Activated T-helper 17 cell treated with anti-CD3 and anti-CD28 coated beads, Interleukin-2, amount 50 U/mL, for 72 hours (primary cell): Measurements from ENCODE around the gene EML1. TPM values are rescaled to one million over a fixed set of nuclear protein-coding genes. Genes with fewer than 3 reads are reported as not detected.
"Not testable (repeated sequence)": the region's sequence is repeated elsewhere in the genome, so short reads cannot be mapped to it uniquely, and the experiment has no call there.

Source experiments
- ATAC-seq: fragments of 150-1000 bp; cut with Tn5 transposase; replicated peaks from 2 replicates; pipeline ENCODE4 v1.10.0; 2021; ENCODE audit warnings: mild to moderate bottlenecking, moderate library complexity
- H3K27ac Mint-ChIP-seq: one replicate; pipeline ENCODE4 v1.8.0; 2022; ENCODE audit warnings: mixed read lengths
- H3K27me3 Mint-ChIP-seq: one replicate; pipeline ENCODE4 v1.8.0; 2022; ENCODE audit warnings: mixed read lengths
- H3K36me3 Mint-ChIP-seq: one replicate; pipeline ENCODE4 v1.8.0; 2022; ENCODE audit warnings: low read depth, mild to moderate bottlenecking, mixed read lengths
- H3K4me1 Mint-ChIP-seq: one replicate; pipeline ENCODE4 v1.8.0; 2022; ENCODE audit warnings: mixed read lengths
- H3K4me3 Mint-ChIP-seq: one replicate; pipeline ENCODE4 v1.8.0; 2022; ENCODE audit warnings: mild to moderate bottlenecking, mixed read lengths
- H3K9me3 Mint-ChIP-seq: one replicate; pipeline ENCODE4 v1.8.0; 2022; ENCODE audit warnings: mixed read lengths
- total RNA-seq, 2 donors: library from RNA; stranded (reverse); gene quantifications; one replicate each; pipeline ENCODE4 v1.2.3, GENCODE V29; 2022

Gene EML1
- total RNA-seq, 2 donors from 2014 or later = 0.54 to 3.6 TPM

DNA sequence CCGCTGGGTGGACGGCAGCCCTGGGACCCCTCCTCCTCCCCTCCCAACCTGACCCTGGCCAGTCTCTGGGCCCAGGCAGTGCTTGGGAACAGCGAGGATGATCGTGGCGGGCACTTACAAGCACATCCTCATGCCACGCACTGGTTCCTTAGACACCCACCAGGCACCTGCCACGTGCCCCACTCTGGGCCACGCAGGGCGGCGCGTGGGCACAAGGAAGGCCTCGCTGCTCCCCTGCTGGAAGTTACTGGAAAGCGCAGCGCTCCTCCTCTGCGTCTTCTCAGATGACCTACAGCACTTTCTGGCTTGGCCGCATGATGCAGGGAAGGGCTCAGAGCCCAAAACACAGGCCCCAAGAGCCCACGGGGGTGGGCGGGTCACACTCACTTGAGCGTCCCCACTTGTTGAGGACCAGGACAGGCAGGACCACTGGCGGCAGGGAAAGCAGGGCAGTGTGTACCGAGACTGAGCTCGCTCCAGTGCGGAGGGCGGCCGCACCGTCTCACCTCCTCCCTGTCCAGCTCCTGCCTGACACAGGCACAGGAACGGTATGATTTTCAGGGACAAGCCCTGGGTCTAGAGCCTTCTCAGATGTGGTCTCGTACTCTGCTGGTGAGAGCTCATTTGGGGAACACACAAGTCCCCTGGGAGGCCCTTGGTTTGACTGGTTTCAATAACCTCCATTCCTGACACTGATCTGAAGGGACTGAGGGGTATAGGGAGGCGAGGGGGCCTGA lies 143.7 kb downstream of the EML1 start:
- H3K27me3 Mint-ChIP-seq = peaks cover 6% of the 10 kb centered on the region

DNA sequence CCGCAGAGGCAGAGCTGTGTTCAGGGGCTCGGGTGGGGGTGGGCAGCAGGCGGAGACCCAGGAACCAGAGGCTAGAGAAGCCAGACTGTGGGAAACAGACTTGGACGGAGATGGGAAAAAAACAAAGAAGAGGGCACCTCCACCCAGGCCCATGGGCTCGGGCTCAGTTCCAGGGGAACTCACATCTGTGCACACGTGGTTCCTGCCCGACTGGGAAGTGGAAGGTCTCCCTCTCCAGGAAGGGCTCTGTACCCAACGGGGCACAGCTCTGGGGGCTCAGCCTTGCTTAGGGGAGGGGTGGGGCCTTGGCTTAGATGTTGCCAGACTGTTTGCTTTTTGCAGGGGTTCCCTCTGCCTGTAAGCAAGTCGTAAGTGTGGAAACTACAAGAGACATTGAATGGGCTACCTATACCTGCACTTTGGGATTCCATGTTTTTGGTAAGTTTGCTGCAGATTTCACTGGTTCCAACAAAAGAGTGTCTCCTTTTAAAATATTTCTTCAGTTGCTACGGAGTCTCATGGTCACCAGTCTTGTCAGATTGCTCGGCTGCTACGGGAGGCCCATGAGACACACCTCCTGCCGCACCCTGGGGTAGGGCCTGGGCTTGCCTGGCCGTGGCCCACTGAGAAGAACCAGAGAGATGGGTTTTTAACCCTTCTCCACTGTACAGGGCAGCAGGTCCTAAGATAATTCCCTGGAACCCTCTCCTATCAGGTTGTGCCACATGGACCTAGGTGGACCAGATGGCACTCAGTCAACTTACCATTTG lies 144.4 kb downstream of the EML1 start:
- Mint-ChIP-seq H3K9me3 (no peaks in the 10 kb centered on the region), H3K27ac (no peak overlapping the region), H3K36me3 (no peaks in the 10 kb centered on the region), H3K4me3 (no peak overlapping the region), H3K4me1 (no peaks in the 10 kb centered on the region), H3K27me3 (peaks cover 6% of the 10 kb centered on the region)
- ATAC-seq = no peak

More for the DNA sequence above, 143.7 kb downstream of the EML1 start:
- Mint-ChIP-seq H3K4me1 (no peaks in the 10 kb centered on the region), H3K36me3 (no peaks in the 10 kb centered on the region), H3K27ac (no peak overlapping the region), H3K4me3 (no peak overlapping the region), H3K9me3 (no peaks in the 10 kb centered on the region)
- ATAC-seq = no peak

DNA sequence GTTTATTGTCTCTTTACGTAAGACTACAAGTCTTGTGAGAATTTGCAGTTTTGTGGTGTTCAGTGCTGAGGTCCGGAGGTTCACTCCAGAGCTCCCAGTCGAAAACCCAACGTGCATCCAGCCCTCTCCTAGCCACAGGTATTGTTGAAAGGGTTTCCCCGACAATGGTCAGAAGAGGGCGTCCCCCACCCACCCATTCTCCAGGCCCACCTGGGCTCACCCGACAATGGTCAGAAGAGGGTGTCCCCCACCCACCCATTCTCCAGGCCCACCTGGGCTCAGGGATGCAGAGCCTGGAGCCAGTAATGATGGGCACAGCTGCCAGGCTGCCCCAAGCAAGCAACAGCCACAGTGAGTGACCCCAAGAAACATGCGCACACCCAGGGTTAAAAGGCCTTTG lies 145.2 kb downstream of the EML1 start:
- H3K36me3 Mint-ChIP-seq = no peaks in the 10 kb centered on the region

DNA sequence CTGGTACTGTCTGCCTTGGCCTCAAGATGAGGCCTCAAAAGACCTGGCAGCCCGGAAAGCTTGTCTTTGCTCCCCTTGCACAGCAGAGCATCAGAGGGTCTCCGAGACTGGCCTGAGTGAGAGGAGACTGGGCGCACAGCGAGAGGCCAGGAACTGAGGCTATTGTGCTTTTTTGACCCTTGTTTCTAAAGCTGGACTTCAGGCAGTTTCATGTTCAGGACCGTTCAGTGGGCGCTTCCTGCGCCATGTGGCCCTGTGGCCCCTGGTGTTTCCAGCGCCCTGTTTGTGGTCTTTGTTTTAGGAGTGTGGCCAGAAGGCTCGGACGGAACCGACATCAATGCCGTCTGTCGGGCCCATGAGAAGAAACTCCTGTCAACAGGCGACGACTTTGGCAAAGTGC lies 145.7 kb downstream of the EML1 start:
- H3K9me3 Mint-ChIP-seq = no peaks in the 10 kb centered on the region
- H3K36me3 Mint-ChIP-seq = no peaks in the 10 kb centered on the region
- H3K27ac Mint-ChIP-seq = no peak overlapping the region
- H3K4me3 Mint-ChIP-seq = no peak overlapping the region
- no peak for ATAC-seq
- H3K4me1 Mint-ChIP-seq = no peaks in the 10 kb centered on the region
- peaks cover 2% of the 10 kb centered on the region for H3K27me3 Mint-ChIP-seq

More for the DNA sequence above, 145.2 kb downstream of the EML1 start:
- ATAC-seq = no peak
- H3K27me3 Mint-ChIP-seq = peaks cover 5% of the 10 kb centered on the region
- H3K4me1 Mint-ChIP-seq = no peaks in the 10 kb centered on the region
- no peak overlapping the region for H3K27ac Mint-ChIP-seq
- H3K4me3 Mint-ChIP-seq = no peak overlapping the region
- H3K9me3 Mint-ChIP-seq = no peaks in the 10 kb centered on the region

DNA sequence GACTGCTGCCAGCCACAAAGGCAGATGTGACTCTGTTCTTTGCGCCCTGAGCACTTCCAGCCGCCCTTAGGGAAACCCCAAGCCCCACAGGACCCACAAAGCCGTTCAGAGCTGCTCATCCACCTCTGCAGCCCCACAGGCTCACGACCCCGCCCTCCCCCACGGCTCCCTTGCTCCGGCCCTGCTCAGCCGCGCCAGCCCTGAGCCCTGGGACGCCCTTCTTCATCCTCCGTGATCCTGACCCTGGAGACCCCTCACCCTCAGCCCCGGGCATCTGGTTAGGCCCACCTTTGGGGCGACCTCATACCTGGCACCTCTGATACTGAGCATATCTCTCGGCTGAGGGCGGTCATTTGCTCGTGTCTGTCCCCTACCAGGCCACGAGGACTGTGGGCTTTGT lies 146.2 kb downstream of the EML1 start:
- Mint-ChIP-seq H3K9me3 (no peaks in the 10 kb centered on the region), H3K4me1 (no peaks in the 10 kb centered on the region), H3K4me3 (no peak overlapping the region), H3K27me3 (peaks cover 2% of the 10 kb centered on the region), H3K27ac (no peak overlapping the region), H3K36me3 (no peaks in the 10 kb centered on the region)
- ATAC-seq = no peak

DNA sequence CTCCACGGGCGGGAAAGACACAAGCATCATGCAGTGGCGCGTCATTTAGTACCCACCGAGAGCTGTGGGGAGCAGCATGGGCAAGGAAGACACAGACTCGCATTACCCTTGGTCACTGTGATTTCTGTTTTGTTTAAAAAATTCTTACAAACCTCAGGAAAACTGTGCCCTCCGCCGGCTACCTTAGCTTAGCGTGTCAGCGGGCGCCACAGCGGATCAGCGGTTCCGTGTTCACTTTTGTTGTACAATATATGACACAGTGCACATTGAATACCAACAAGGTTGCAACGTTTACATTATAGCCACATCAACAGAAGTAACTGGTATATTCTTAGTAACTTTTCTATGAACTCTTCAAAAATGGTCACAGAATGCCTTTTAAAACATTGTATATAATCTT lies 146.9 kb downstream of the EML1 start:
- peaks cover 2% of the 10 kb centered on the region for H3K27me3 Mint-ChIP-seq
- H3K4me1 Mint-ChIP-seq = no peaks in the 10 kb centered on the region
- no peak for ATAC-seq
- no peaks in the 10 kb centered on the region for H3K36me3 Mint-ChIP-seq
- H3K4me3 Mint-ChIP-seq = no peak overlapping the region
- H3K27ac Mint-ChIP-seq = no peak overlapping the region
- no peaks in the 10 kb centered on the region for H3K9me3 Mint-ChIP-seq

DNA sequence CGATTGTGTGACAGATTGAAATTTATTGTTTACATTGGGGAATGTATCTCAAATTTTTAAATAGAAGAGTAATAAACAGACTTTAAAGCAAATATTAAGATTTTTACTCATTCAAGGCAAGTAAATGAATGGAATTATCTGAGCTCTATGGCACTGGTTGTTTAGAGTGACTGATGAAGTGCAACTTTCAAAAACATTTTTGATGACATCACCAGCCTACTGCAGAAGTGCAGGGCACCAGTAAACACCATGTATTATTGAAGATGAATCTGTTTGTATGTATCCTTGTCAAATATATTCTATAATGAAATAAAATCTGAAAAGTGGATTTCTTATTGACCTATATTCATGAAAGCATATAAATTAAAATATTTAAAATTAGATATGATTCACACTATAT lies 148.0 kb downstream of the EML1 start:
- no peak overlapping the region for H3K4me3 Mint-ChIP-seq
- H3K4me1 Mint-ChIP-seq = no peaks in the 10 kb centered on the region
- no peaks in the 10 kb centered on the region for H3K9me3 Mint-ChIP-seq
- H3K36me3 Mint-ChIP-seq = no peaks in the 10 kb centered on the region
- ATAC-seq = no peak
- H3K27ac Mint-ChIP-seq = no peak overlapping the region
- peaks cover 2% of the 10 kb centered on the region for H3K27me3 Mint-ChIP-seq

DNA sequence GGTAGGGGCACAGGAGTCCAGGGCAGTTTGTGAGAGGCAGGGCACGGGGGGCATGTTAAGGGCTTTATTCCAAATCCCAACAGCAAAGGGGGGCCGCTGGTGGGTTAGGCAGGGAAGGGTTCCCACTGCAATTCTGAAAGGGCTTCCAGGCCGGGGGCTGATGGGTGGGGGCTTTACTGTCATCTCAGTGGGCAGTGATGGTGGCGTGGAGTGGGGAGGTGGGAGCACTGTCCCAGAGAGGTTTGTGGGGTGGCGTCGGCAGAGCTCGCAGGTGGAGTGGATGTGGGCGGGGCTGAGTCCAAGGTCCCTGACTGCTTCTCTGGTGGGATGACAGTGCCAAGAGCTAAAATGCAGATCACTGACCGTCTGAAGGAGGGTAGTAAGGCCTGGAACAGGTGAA lies 150.4 kb downstream of the EML1 start:
- no peaks in the 10 kb centered on the region for H3K36me3 Mint-ChIP-seq
- no peaks in the 10 kb centered on the region for H3K4me1 Mint-ChIP-seq
- ATAC-seq = no peak
- no peaks in the 10 kb centered on the region for H3K9me3 Mint-ChIP-seq
- H3K4me3 Mint-ChIP-seq = no peak overlapping the region
- no peaks in the 10 kb centered on the region for H3K27me3 Mint-ChIP-seq
- no peak overlapping the region for H3K27ac Mint-ChIP-seq

DNA sequence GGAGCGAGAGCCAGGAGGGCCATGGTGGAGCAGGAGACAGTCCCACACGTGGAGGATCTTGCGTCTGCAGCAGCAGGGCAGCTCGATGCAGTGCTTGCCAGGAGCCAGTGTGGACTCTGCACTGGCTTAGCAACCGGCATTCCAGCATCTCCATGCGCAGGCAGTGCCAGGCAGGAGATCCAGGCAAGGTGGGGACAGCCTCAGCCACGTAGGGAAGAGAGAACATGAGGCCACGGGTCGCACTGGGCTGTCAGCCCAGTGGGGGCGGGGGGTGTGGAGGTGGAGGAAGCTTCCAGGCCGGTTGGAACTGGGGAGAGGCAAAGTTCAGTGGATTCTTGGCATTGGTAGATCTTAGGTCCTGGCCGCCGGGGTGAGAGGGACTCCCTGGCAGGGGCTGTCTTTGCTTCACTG lies 151.0 kb downstream of the EML1 start:
- Mint-ChIP-seq H3K27me3 (no peaks in the 10 kb centered on the region), H3K36me3 (no peaks in the 10 kb centered on the region), H3K4me1 (no peaks in the 10 kb centered on the region), H3K27ac (no peak overlapping the region), H3K9me3 (no peaks in the 10 kb centered on the region), H3K4me3 (no peak overlapping the region)
- no peak for ATAC-seq

DNA sequence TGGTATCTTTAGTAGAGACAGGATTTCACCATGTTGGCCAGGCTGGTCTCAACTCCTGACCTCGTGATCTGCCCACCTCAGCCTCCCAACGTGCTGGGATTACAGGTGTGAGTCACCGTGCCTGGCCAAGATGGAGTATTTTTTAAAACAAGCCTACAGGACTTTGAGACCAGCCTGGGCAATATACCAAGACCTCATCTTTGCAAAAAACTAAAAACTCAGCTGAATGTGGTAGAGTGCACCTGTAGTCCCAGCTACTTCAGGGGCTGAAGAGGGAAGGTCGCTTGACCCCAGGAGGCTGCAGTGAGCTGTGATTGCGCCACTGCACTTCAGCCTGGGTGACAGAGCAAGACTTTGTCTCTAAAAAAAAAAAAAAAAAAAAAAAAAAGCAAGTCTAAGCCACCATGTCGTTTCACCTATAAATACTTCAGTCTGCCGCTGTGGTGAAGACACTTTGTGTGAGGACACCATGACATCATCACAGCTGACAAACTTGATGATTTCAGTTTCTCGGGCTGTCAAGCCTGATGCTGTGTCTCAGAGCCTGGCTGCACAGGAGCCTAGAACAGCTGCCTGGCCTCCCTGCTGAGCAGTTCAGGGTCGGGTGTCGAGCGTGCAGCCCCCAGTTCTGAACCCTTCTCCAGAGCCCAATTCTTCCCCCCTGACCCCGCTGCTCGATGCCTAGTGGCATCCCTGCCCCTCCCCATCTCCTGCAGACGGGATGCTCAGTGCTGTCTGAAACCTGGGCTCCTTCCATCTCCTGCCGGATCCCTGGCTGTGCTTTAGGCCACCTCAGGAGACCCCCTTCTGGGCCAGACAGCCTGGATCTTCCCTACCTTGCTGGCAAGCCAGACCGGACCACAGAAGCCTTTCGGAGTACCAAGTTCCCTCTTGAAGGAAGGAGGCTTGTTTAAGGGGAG lies 152.8 kb downstream of the EML1 start:
- Mint-ChIP-seq H3K9me3 (no peaks in the 10 kb centered on the region), H3K27me3 (no peaks in the 10 kb centered on the region), H3K4me3 (no peak overlapping the region), H3K36me3 (no peaks in the 10 kb centered on the region), H3K4me1 (no peaks in the 10 kb centered on the region), H3K27ac (no peak overlapping the region)
- ATAC-seq = peak; percentile 58

DNA sequence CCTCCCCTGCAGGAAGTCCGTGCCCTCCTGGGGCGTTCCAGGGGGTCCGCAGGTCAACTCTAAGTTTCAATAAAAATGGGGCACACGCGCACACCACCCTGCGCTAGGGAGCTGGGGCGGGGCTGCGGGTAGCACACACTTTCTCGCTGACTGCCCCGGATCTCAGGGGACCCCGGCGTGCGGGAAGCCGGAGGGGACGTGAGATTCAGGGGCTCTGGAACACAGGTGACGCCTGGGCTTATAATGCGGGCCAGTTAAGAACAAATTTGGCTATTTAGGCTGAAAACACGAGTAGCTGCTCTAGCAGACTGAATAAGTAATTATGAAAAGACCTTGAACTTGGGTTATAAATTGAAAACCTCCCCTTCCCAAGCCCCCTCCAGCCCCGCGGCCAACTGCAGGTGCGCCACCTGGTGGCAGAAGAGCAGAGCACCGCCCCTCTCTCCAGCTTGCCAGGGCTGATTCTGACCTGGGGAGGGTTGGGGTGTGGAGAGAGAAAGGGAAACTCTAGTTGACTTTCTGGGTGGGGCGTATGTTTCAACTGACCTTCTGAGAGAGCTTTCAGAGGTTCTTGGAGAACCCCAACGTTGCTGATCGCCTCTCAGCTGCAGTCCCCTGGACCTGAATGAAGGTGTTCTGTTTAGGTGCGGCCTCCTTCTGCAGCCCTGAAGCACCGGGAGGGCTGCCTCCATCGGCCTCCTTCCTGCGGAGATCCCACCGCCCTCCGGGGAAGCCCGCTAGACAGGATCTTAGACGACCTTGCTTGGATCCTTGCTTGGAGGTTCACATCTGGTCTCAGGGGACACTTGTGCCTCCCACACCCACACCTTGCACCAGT lies 153.7 kb downstream of the EML1 start:
- Mint-ChIP-seq H3K4me1 (no peaks in the 10 kb centered on the region), H3K36me3 (no peaks in the 10 kb centered on the region), H3K4me3 (no peak overlapping the region), H3K27ac (no peak overlapping the region), H3K9me3 (no peaks in the 10 kb centered on the region), H3K27me3 (no peaks in the 10 kb centered on the region)
- peak; percentile 74 for ATAC-seq

DNA sequence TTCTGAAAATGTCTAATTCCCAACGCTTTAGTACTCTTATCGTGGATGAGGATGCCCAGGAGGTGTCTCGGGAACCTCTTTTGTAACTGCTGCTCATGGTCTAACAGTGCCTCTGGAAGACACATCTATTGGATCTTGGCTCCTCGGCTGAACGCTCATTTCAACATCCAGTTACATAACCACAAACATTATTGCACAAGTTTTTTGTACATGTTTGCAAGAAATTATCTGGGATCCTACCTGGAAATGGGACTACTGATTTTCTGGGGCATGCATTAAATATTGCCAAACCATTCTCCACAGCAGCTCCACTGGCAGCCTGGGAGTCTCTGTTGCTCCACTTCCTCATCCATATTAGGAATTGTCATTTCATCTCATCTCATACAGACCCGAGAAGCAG lies 154.5 kb downstream of the EML1 start:
- Mint-ChIP-seq H3K27me3 (no peaks in the 10 kb centered on the region), H3K27ac (no peak overlapping the region), H3K9me3 (no peaks in the 10 kb centered on the region), H3K4me3 (no peak overlapping the region), H3K4me1 (peaks cover under 1% of the 10 kb centered on the region), H3K36me3 (no peaks in the 10 kb centered on the region)
- no peak for ATAC-seq

DNA sequence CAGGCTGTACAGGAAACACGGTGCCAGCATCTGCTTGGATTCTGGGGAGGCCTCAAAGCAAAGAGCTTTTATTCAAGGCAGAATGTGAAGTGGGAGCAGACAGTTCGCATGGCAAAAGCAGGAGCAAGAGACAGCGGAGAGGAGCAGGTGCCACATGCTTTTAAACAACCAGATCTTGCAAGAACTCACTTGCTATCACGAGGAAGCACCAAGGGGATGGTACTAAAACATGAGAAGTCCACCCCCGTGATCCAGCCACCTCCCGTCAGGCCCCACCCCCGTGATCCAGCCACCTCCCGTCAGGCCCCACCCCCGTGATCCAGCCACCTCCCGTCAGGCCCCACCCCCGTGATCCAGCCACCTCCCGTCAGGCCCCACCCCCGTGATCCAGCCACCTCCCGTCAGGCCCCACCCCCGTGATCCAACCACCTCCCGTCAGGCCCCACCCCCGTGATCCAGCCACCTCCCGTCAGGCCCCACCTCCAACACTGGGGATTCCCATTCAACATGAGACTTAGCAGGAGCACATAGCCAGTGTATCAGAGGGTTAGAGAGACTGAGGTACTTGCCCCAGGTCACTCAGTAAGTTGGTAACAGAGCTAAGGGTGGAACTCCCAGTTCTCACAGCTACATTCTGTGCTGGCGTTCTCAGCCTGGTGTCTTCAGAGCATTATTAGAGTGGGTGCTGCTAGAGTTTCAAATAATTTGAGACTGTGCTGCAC lies 156.0 kb downstream of the EML1 start:
- not testable (repeated sequence) for H3K9me3 Mint-ChIP-seq, H3K27ac Mint-ChIP-seq, ATAC-seq, H3K4me3 Mint-ChIP-seq, H3K4me1 Mint-ChIP-seq, H3K27me3 Mint-ChIP-seq, H3K36me3 Mint-ChIP-seq
